IMR-90 (cell line): ENCODE measurements around the gene VMAC. TPM values are rescaled to one million over a fixed set of nuclear protein-coding genes. Genes with fewer than 3 reads are reported as not detected.

Source experiments
- ATAC-seq: fragments of 200-7000 bp; cut with Tn5 transposase; 2 replicates; pipeline ENCODE4 v1.9.1; 2020; ENCODE audit warnings: low read depth, mild to moderate bottlenecking, moderate library complexity
- BruUV-seq: library from RNA; stranded (reverse); fragments of 400-500 nt; replicated peaks from 2 replicates; lab custom pipeline; 2021; lab: Mats Ljungman, UMichigan
- CTCF ChIA-PET: fragments of 300-600 bp; formaldehyde crosslinking; extraction: SDS; loops from one replicate; lab custom pipeline; 2021; ENCODE audit warnings: antibody characterized with exemption; lab: Yijun Ruan, JAX
- POLR2A ChIA-PET: fragments of 300-600 bp; sonication (Branson Sonifier 250); formaldehyde crosslinking; loops from one replicate; lab custom pipeline; 2022; ENCODE audit warnings: antibody characterized with exemption; ENCODE audit not compliant: unreplicated experiment; lab: Charles Lee
- DNase-seq: peaks from one replicate; pipeline ENCODE4 v3.0.0; 2013
- H2AFZ ChIP-seq: replicated peaks from 2 replicates; pipeline ENCODE3; 2013; ENCODE audit warnings: low read length, mild to moderate bottlenecking; ENCODE audit not compliant: poor library complexity
- H2AK5ac ChIP-seq: 2 replicates; pipeline ENCODE4 v1.6.1; 2013; ENCODE audit warnings: low read depth, low read length, inconsistent platforms
- H2AK9ac ChIP-seq: replicated peaks from 2 replicates; pipeline ENCODE3; 2013; ENCODE audit warnings: mild to moderate bottlenecking, low read depth, low read length, moderate library complexity; ENCODE audit not compliant: poor library complexity
- H2BK120ac ChIP-seq: 2 replicates; pipeline ENCODE4 v1.6.1; 2013; ENCODE audit warnings: low read depth, low read length, inconsistent platforms
- H2BK15ac ChIP-seq: 3 replicates; pipeline ENCODE4 v1.6.1; 2013; ENCODE audit warnings: low read depth, low read length, inconsistent platforms
- H2BK20ac ChIP-seq: 2 replicates; pipeline ENCODE4 v1.6.1; 2013; ENCODE audit warnings: low read depth, mild to moderate bottlenecking, inconsistent platforms, low read length, moderate library complexity
- H2BK5ac ChIP-seq: 2 replicates; pipeline ENCODE4 v1.6.1; 2013; ENCODE audit warnings: mild to moderate bottlenecking, low read depth, low read length, inconsistent platforms; ENCODE audit not compliant: poor library complexity, severe bottlenecking
- H3K14ac ChIP-seq: replicated peaks from 2 replicates; pipeline ENCODE4 v1.6.1; 2013; ENCODE audit warnings: low read depth, low read length, inconsistent platforms
- H3K18ac ChIP-seq: 2 replicates; pipeline ENCODE4 v1.6.1; 2013; ENCODE audit warnings: low read depth, low read length, control low read depth
- H3K23ac ChIP-seq: 2 replicates; pipeline ENCODE4 v1.6.1; 2013; ENCODE audit warnings: low read depth, low read length, inconsistent platforms
- H3K27ac ChIP-seq: 2 replicates; pipeline ENCODE4 v1.5.1; 2013; ENCODE audit warnings: mild to moderate bottlenecking, control low read depth, low read length; ENCODE audit not compliant: insufficient read depth
- H3K27me3 ChIP-seq: 2 replicates; pipeline ENCODE4 v1.6.1; 2013; ENCODE audit warnings: low read length; ENCODE audit not compliant: control insufficient read depth, insufficient read depth
- H3K36me3 ChIP-seq: 2 replicates; pipeline ENCODE4 v1.6.1; 2013; ENCODE audit warnings: low read length, mixed read lengths; ENCODE audit not compliant: control insufficient read depth, insufficient read depth
- H3K4ac ChIP-seq: 2 replicates; pipeline ENCODE4 v1.6.1; 2013; ENCODE audit warnings: low read depth, low read length, inconsistent platforms
- H3K4me1 ChIP-seq: 2 replicates; pipeline ENCODE4 v1.6.1; 2013; ENCODE audit warnings: low read length, mixed read lengths; ENCODE audit not compliant: control insufficient read depth, insufficient read depth
- H3K4me2 ChIP-seq: 2 replicates; pipeline ENCODE4 v1.6.1; 2013; ENCODE audit warnings: low read depth, mild to moderate bottlenecking, control low read depth, low read length, moderate library complexity
- H3K4me3 ChIP-seq: 2 replicates; pipeline ENCODE4 v1.5.1; 2013; ENCODE audit warnings: low read depth, mild to moderate bottlenecking, control low read depth, low read length, moderate library complexity; ENCODE audit not compliant: insufficient read depth
- H3K56ac ChIP-seq: 2 replicates; pipeline ENCODE4 v1.6.1; 2013; ENCODE audit warnings: low read length, inconsistent platforms; ENCODE audit not compliant: insufficient read depth; ENCODE audit errors: extremely low read depth
- H3K79me1 ChIP-seq, 2 experiments: 2 replicates each; pipeline ENCODE4 v1.6.1; 2013; ENCODE audit warnings: low read length in 2 of 2, inconsistent platforms in 1 of 2, low read depth in 1 of 2
- H3K9ac ChIP-seq: 2 replicates; pipeline ENCODE4 v1.6.1; 2013; ENCODE audit warnings: low read depth, low read length, control low read depth
- H3K9me1 ChIP-seq: 2 replicates; pipeline ENCODE4 v1.6.1; 2013; ENCODE audit warnings: low read length, inconsistent platforms; ENCODE audit not compliant: insufficient read depth
- H3K9me3 ChIP-seq: 2 replicates; pipeline ENCODE4 v1.6.1; 2013; ENCODE audit warnings: low read length; ENCODE audit not compliant: control insufficient read depth, insufficient read depth
- H4K20me1 ChIP-seq: 2 replicates; pipeline ENCODE4 v1.6.1; 2013; ENCODE audit warnings: low read length, inconsistent platforms; ENCODE audit not compliant: insufficient read depth
- H4K5ac ChIP-seq: 2 replicates; pipeline ENCODE4 v1.6.1; 2013; ENCODE audit warnings: mild to moderate bottlenecking, low read depth, low read length, control low read depth
- H4K8ac ChIP-seq, 2 experiments: 2 replicates each; pipeline ENCODE4 v1.6.1; 2013; ENCODE audit warnings: low read depth in 2 of 2, low read length in 2 of 2, control low read depth in 1 of 2, inconsistent platforms in 1 of 2
- H4K91ac ChIP-seq: 2 replicates; pipeline ENCODE4 v1.6.1; 2013; ENCODE audit warnings: low read depth, low read length, inconsistent platforms; ENCODE audit not compliant: insufficient read depth
- MAFK ChIP-seq: IDR thresholded peaks from 2 replicates; pipeline ENCODE4 v1.6.1; 2012; ENCODE audit warnings: low read depth, low read length, improper control_type of control experiment
- POLR2A ChIP-seq: IDR thresholded peaks from 2 replicates; pipeline ENCODE4 v1.6.1; 2012; ENCODE audit warnings: mild to moderate bottlenecking, low read depth, low read length
- RFX5 ChIP-seq: IDR thresholded peaks from 2 replicates; pipeline ENCODE4 v1.8.0; 2012; ENCODE audit warnings: low read depth, mild to moderate bottlenecking, low read length, moderate library complexity
- WGBS, 2 experiments: methylation state at CpG; one replicate each; pipeline versions ENCODE4 v1.1.5 to v1.1.7; 2013; ENCODE audit warnings: missing lambda C conversion rate in 2 of 2; ENCODE audit not compliant: insufficient read length in 1 of 2; ENCODE audit errors: extremely low coverage in 2 of 2; 5-methylcytosine and 5-hydroxymethylcytosine counted together
- dilution Hi-C: fragments of 300-500 bp; cut with HindIII; formaldehyde crosslinking; loops from one replicate; pipeline ENCODE4 v1.14.3; 2018; ENCODE audit warnings: low sequenced_read_pairs; ENCODE audit not compliant: unreplicated experiment
- in situ Hi-C: fragments of 300-500 bp; cut with MboI; formaldehyde crosslinking; loops from 3 replicates; pipeline ENCODE4 v1.14.3; 2019; ENCODE audit warnings: low sequenced_read_pairs, inconsistent platforms, mixed read lengths
- intact Hi-C: fragments of 100-400 bp; cut with micrococcal nuclease; formaldehyde crosslinking; loops from 2 replicates; pipeline ENCODE4 v1.10.0; 2022
- polyA plus RNA-seq, 3 experiments: library from polyadenylated mRNA; depleted of rRNA; stranded (reverse); fragments of >200 nt; gene quantifications; 2 replicates each; pipeline ENCODE4 v1.2.3, GENCODE V29; 2012; ENCODE audit warnings: low replicate concordance in 1 of 3
- total RNA-seq: library from RNA; depleted of rRNA; stranded (reverse); fragments of >200 nt; gene quantifications from 2 replicates; pipeline ENCODE4 v1.2.3, GENCODE V29; 2012
- TF ChIP-seq, protein P1 (sequence below): conservative IDR thresholded peaks from 2 replicates; pipeline ENCODE4 v1.5.1; 2012; ENCODE audit warnings: mild to moderate bottlenecking, low read depth, low read length, improper control_type of control experiment

Gene VMAC
- total and polyA plus RNA-seq, 2 of the 4 experiments (the other 2 are of a cell fraction): 1.4 to 3.1 TPM

DNA sequence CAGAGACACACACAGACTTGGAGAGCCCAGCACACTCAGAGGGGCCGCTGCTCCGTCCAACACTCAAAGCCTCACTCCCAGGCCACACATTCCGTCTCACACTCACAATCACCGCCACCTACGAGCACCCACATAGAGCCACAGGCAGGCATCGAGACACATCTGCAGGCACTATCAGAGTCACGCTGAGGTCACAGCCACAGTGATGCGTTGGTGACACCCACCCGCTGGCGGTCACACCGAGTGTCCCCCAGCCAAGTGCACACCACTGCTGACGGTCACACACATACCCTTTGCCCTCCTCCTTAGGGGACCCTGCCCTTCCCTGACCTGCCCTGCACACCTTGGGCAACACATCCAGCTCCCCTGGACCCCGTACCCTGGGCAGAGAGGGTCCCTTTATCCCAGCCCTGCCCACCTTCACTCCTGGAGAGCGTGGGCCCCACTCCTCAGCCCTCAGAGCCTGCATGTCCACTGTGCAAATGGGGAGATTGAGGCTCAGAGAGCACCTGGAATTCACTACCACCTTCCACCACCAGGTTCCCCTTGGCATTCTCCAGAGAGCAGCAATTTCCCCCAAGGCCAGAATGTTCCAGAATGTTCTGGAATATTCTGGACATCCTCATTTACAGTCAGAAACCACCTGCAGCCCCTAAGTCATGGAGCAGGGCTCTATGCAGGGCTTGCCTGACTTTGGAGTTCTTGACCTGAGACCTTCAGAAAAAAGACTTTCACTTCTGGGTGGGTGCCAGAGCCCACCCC, 39.8 kb upstream of the VMAC start:
- Histone ChIP-seq H2BK20ac (no peak overlapping the region), H2AK5ac (no peak overlapping the region; the same call in 1 of the 2 replicates), H3K4ac (no peak overlapping the region), H3K4me1 (no peaks in the 10 kb centered on the region; the same call in 1 of the 2 replicates), H3K36me3 (no peaks in the 10 kb centered on the region), H3K9ac (no peak overlapping the region), H3K9me3 (no peaks in the 10 kb centered on the region), H3K18ac (no peak overlapping the region), H3K27me3 (peaks cover 15% of the 10 kb centered on the region; the same call in 1 of the 2 replicates), H3K9me1 (no peaks in the 10 kb centered on the region), H2BK120ac (no peak overlapping the region), H4K91ac (no peak overlapping the region), H2BK5ac (no peak overlapping the region), H2AFZ (no peak overlapping the region), H4K20me1 (no peaks in the 10 kb centered on the region), H3K4me2 (no peak overlapping the region), H3K14ac (no peak overlapping the region), H3K27ac (no peak overlapping the region), H3K4me3 (no peak overlapping the region), H2AK9ac (no peak overlapping the region), H3K79me1 (no peaks in the 10 kb centered on the region), H4K5ac (no peak overlapping the region), H3K56ac (no peak overlapping the region), H3K23ac (no peak overlapping the region), H4K8ac (no peak overlapping the region), H2BK15ac (no peak overlapping the region)
- POLR2A ChIA-PET: no interaction called here
- ATAC-seq: no peak
- 61% methylated on average over 7 of the region's 14 CpGs; no CpG with 5 or more reads in 1 of the 2 experiments for WGBS, 2 experiments
- intact Hi-C loops (no loop called here), in situ Hi-C loops (no loop called here), dilution Hi-C loops (no loop called here)
- BruUV-seq: no TSS peak
- DNase-seq: no peak
- CTCF ChIA-PET: no interaction called here
- no peak for TF ChIP-seq RFX5
- no peak for TF ChIP-seq POLR2A
- TF ChIP-seq, protein P1, sequence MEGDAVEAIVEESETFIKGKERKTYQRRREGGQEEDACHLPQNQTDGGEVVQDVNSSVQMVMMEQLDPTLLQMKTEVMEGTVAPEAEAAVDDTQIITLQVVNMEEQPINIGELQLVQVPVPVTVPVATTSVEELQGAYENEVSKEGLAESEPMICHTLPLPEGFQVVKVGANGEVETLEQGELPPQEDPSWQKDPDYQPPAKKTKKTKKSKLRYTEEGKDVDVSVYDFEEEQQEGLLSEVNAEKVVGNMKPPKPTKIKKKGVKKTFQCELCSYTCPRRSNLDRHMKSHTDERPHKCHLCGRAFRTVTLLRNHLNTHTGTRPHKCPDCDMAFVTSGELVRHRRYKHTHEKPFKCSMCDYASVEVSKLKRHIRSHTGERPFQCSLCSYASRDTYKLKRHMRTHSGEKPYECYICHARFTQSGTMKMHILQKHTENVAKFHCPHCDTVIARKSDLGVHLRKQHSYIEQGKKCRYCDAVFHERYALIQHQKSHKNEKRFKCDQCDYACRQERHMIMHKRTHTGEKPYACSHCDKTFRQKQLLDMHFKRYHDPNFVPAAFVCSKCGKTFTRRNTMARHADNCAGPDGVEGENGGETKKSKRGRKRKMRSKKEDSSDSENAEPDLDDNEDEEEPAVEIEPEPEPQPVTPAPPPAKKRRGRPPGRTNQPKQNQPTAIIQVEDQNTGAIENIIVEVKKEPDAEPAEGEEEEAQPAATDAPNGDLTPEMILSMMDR: 0 out of 2 replicates have a peak, but pooled peaks have one; percentile 3
- TF ChIP-seq MAFK: no peak
